Glutamatergic neuron (in vitro differentiated cells): Measurements from ENCODE around the gene WSCD1. TPM values are rescaled to one million over a fixed set of nuclear protein-coding genes. Genes with fewer than 3 reads are reported as not detected.

ENCODE experiments used
- DNase-seq: peaks from one replicate; pipeline ENCODE4 v3.0.0; 2022
- H3K27ac Mint-ChIP-seq: one replicate; pipeline ENCODE4 v1.8.0; 2020; ENCODE audit warnings: mild to moderate bottlenecking, mixed read lengths, inconsistent platforms; ENCODE audit not compliant: unreplicated experiment
- H3K27me3 Mint-ChIP-seq: one replicate; pipeline ENCODE4 v1.8.0; 2020; ENCODE audit warnings: mild to moderate bottlenecking, moderate library complexity, mixed read lengths, inconsistent platforms; ENCODE audit not compliant: unreplicated experiment
- H3K36me3 Mint-ChIP-seq: one replicate; pipeline ENCODE4 v1.8.0; 2020; ENCODE audit warnings: mild to moderate bottlenecking, mixed read lengths, inconsistent platforms; ENCODE audit not compliant: unreplicated experiment
- H3K4me1 Mint-ChIP-seq: one replicate; pipeline ENCODE4 v1.8.0; 2020; ENCODE audit warnings: mild to moderate bottlenecking, low read depth, mixed read lengths, inconsistent platforms; ENCODE audit not compliant: unreplicated experiment
- H3K4me3 Mint-ChIP-seq: one replicate; pipeline ENCODE4 v1.8.0; 2020; ENCODE audit warnings: mild to moderate bottlenecking, mixed read lengths, inconsistent platforms; ENCODE audit not compliant: unreplicated experiment
- H3K9me3 Mint-ChIP-seq: one replicate; pipeline ENCODE4 v1.8.0; 2020; ENCODE audit warnings: mild to moderate bottlenecking, moderate library complexity, mixed read lengths, inconsistent platforms; ENCODE audit not compliant: unreplicated experiment
- total RNA-seq: library from RNA; stranded (reverse); fragmentation: NEBNext Ultra II Directional; extraction: Animal tissue kit (Norgen Biotek cat#: 25700); gene quantifications from one replicate; pipeline ENCODE4 v1.2.1, GENCODE V29; 2021; ENCODE audit not compliant: unreplicated experiment
- TF ChIP-seq, protein P1 (sequence below): fragments of 200-600 bp; sonication (generic); IDR thresholded peaks from one replicate; pipeline ENCODE4 v1.5.0; 2021; ENCODE audit not compliant: partially characterized antibody, unreplicated experiment

Gene WSCD1
- total RNA-seq, 1 donor from 2014 or later = 35.6 TPM

DNA sequence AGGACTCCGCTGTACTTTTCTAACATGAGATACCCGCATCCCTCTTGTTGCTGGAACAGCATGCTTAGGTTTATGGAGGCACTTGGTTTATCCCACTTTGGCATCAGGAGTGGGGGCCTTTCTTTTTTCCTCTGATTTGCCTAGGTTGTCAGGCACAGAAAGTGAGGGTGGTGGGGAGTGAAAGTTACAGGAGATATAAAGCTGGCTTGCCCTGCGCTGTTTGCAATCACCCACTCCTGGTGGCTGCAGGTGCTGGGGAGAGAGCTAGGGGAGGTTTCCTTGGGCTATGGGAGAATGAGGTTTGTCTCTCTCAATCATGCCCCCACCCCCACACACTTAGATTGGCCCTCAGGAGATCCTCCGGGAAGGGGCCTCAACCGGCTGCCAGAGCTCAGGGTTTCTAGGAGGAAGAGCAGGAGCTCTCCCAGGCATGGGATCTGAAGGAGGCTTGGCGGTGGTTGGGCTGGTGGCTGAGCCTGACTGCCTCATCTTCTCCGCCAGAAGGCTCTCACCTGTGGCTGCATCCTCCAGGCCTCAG, 1.4 kb downstream of the WSCD1 start:
- TF ChIP-seq, protein P1, sequence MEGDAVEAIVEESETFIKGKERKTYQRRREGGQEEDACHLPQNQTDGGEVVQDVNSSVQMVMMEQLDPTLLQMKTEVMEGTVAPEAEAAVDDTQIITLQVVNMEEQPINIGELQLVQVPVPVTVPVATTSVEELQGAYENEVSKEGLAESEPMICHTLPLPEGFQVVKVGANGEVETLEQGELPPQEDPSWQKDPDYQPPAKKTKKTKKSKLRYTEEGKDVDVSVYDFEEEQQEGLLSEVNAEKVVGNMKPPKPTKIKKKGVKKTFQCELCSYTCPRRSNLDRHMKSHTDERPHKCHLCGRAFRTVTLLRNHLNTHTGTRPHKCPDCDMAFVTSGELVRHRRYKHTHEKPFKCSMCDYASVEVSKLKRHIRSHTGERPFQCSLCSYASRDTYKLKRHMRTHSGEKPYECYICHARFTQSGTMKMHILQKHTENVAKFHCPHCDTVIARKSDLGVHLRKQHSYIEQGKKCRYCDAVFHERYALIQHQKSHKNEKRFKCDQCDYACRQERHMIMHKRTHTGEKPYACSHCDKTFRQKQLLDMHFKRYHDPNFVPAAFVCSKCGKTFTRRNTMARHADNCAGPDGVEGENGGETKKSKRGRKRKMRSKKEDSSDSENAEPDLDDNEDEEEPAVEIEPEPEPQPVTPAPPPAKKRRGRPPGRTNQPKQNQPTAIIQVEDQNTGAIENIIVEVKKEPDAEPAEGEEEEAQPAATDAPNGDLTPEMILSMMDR = no peak
- Mint-ChIP-seq H3K9me3 (peaks cover 7% of the 10 kb centered on the region), H3K4me3 (peak overlapping the region; percentile 87), H3K27ac (no peak overlapping the region), H3K27me3 (peaks cover 10% of the 10 kb centered on the region), H3K4me1 (peaks cover 26% of the 10 kb centered on the region), H3K36me3 (no peaks in the 10 kb centered on the region)
- DNase-seq = no peak

DNA sequence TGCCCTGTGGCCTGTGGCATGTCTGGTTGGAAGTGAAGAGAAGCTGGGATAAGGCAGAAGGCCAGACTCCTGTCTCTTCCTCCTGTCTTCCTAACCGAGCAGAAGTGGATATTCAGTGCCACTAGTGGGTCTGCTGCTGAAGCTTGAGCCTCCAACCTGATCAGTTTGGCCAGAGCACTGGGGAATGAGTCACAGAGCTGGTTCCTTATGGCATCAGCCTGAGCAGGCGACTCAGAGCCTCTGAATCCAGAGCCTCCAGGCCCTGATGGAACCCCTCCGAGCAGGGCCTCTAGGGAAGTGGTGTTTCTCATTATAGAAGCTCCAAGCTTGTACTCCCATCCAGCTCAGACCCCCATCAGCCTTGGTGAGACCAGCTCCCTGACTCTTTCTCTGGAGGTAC, 2.0 kb downstream of the WSCD1 start:
- Mint-ChIP-seq H3K36me3 (no peaks in the 10 kb centered on the region), H3K27me3 (peaks cover 10% of the 10 kb centered on the region), H3K4me1 (peaks cover 28% of the 10 kb centered on the region), H3K9me3 (peaks cover 7% of the 10 kb centered on the region), H3K4me3 (peak overlapping the region; percentile 87), H3K27ac (no peak overlapping the region)
- DNase-seq = no peak
- TF ChIP-seq, protein P1 = no peak

DNA sequence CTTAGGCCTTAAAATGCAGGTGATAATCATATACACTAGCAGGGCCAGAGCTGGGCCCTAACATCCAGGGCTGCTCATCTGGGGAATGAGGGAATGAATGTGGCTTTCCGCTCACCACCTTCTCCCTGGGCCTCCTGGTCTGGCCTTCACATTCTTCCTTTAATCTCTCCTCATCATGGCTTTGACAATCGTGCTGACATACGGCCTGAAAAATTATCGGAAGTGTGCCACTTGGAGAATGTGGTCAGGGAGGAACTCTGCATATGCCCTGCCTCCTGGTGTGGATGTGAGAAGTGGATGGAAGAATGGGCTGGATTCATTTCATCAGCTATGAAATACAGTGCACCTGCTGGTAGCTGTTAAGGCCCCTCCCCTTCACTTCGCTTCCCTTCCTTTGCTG, 2.4 kb downstream of the WSCD1 start:
- H3K27me3 Mint-ChIP-seq = peaks cover 10% of the 10 kb centered on the region
- no peaks in the 10 kb centered on the region for H3K36me3 Mint-ChIP-seq
- H3K4me3 Mint-ChIP-seq = peak overlapping the region; percentile 87
- peaks cover 28% of the 10 kb centered on the region for H3K4me1 Mint-ChIP-seq
- TF ChIP-seq, protein P1 = no peak
- DNase-seq = no peak
- H3K9me3 Mint-ChIP-seq = peaks cover 7% of the 10 kb centered on the region
- no peak overlapping the region for H3K27ac Mint-ChIP-seq

DNA sequence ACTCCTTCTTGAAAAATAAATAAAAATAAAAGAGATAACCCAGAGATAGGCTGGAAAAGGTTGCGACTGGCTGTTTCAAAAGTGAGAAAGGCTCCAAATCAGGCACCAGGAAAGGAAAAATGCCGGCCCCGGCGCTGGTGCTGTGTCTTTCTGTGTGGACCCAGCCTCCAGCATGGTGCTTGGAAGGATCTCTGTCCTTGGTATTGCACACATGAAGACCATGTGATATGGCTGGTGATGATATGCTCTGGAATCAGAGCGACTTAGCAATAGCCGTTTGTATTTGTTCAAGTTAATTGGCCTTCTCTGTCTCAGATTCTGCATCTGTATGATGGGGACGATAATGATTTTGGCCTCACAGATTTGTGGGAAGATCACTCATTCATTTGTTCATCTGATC, 3.4 kb downstream of the WSCD1 start:
- TF ChIP-seq, protein P1 = no peak
- Mint-ChIP-seq H3K27me3 (peaks cover 12% of the 10 kb centered on the region), H3K36me3 (peaks cover 4% of the 10 kb centered on the region), H3K4me1 (peaks cover 34% of the 10 kb centered on the region), H3K27ac (no peak overlapping the region), H3K4me3 (peak overlapping the region; percentile 4), H3K9me3 (peaks cover 12% of the 10 kb centered on the region)
- no peak for DNase-seq

DNA sequence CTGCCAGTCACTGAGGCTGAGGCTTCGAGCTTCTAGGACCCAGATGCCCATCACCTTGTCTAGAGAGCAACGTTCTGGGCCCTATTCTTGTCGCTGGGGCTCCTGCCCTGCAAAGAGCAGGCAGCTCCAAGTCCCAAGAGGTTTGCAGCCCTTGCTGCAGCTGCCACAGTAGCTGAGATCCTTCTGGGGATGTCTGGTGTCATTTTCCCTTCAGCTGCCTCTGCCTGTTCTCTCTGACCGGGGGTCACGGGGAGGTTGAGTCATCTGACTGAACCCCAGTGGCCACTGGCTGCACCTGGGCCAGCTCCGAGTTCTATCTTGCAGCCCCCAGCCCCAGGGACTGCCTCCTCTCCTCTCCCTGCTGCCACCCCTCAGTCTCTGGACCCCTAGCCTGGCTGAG, 4.9 kb downstream of the WSCD1 start:
- Mint-ChIP-seq H3K27me3 (peaks cover 6% of the 10 kb centered on the region), H3K36me3 (peaks cover 4% of the 10 kb centered on the region), H3K27ac (no peak overlapping the region), H3K9me3 (peaks cover 10% of the 10 kb centered on the region), H3K4me3 (no peak overlapping the region), H3K4me1 (peaks cover 24% of the 10 kb centered on the region)
- TF ChIP-seq, protein P1 = no peak
- peak; percentile 62 for DNase-seq
